GM06990 (cell line): ENCODE measurements around the gene DFFA.
"Not testable (repeated sequence)": the region's sequence is repeated elsewhere in the genome, so short reads cannot be mapped to it uniquely, and the experiment has no call there.

ENCODE experiments used
- DNase-seq: peaks from one replicate; pipeline ENCODE4 v3.0.0-alpha.2; 2011; ENCODE audit not compliant: insufficient read length; ENCODE audit errors: extremely low read depth
- H3K27me3 ChIP-seq: replicated peaks from 2 replicates; pipeline ENCODE4 v1.6.0; 2011; ENCODE audit warnings: low read length; ENCODE audit not compliant: control insufficient read depth, insufficient read depth
- H3K36me3 ChIP-seq: 2 replicates; pipeline ENCODE4 v1.5.1; 2011; ENCODE audit warnings: low read length; ENCODE audit not compliant: control insufficient read depth, insufficient read depth
- H3K4me3 ChIP-seq: replicated peaks from 2 replicates; pipeline ENCODE4 v1.5.1; 2011; ENCODE audit warnings: low read depth, mild to moderate bottlenecking, control low read depth, low read length
- TF ChIP-seq, protein P1 (sequence below): IDR thresholded peaks from 2 replicates; pipeline ENCODE4 v1.5.1; 2011; ENCODE audit warnings: low read length, control low read depth, mild to moderate bottlenecking, inconsistent platforms; ENCODE audit not compliant: insufficient read depth, poor library complexity, severe bottlenecking

The DFFA gene

GRCh38 chr1:10459184-10459583 lies 13.1 kb downstream of the DFFA start:
- H3K4me3 ChIP-seq, result no peak overlapping the region
- no peak for DNase-seq

GRCh38 chr1:10457875-10458274 lies 14.5 kb downstream of the DFFA start:
- peaks cover 6% of the 10 kb centered on the region for H3K36me3 ChIP-seq
- H3K4me3 ChIP-seq, result no peak overlapping the region
- no peak for DNase-seq
- H3K27me3 ChIP-seq, result no peaks in the 10 kb centered on the region
- TF ChIP-seq, protein P1, sequence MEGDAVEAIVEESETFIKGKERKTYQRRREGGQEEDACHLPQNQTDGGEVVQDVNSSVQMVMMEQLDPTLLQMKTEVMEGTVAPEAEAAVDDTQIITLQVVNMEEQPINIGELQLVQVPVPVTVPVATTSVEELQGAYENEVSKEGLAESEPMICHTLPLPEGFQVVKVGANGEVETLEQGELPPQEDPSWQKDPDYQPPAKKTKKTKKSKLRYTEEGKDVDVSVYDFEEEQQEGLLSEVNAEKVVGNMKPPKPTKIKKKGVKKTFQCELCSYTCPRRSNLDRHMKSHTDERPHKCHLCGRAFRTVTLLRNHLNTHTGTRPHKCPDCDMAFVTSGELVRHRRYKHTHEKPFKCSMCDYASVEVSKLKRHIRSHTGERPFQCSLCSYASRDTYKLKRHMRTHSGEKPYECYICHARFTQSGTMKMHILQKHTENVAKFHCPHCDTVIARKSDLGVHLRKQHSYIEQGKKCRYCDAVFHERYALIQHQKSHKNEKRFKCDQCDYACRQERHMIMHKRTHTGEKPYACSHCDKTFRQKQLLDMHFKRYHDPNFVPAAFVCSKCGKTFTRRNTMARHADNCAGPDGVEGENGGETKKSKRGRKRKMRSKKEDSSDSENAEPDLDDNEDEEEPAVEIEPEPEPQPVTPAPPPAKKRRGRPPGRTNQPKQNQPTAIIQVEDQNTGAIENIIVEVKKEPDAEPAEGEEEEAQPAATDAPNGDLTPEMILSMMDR, result no peak

More at GRCh38 chr1:10459184-10459583, 13.1 kb downstream of the DFFA start:
- Histone ChIP-seq H3K36me3 (peaks cover 11% of the 10 kb centered on the region), H3K27me3 (no peaks in the 10 kb centered on the region)
- TF ChIP-seq, protein P1, result no peak

DNA sequence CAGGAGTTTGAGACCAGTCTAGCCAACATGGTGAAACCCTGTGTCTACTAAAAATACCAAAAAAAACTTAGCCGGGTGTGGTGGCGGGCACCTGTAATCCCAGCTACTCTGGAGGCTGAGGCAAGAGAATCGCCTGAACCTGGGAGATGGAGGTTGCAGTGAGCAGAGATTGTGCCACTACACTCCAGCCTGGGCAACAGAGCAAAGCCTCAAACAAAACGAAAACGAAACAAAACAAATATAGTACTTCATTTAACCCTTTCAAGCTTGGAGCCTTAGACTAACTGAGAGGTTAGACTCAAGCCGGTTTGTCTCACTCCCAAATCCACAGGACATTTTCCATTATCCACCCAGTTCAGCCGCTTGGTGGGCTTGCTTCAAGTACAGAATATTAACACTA lies 14.9 kb downstream of the DFFA start:
- not testable (repeated sequence) for H3K4me3 ChIP-seq, H3K36me3 ChIP-seq, DNase-seq

DNA sequence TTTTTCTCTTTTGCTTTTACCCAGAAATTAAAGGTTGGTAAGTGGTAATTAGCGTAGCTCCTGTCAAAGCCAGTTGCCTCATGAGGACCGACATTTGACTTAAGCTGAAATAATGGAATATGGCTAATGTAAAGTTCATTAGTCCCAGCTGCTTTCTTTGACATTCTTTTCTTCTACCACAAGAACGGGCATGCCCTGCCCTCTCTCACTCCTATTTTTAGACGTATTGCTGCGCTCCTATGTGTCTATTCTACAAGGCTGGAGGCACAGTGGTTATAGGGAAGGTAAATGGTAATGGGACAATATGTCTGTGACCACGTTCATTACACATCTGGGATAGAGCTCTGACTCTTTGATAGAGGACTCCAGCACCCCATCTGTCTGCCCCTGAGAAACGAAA lies 15.7 kb downstream of the DFFA start:
- DNase-seq, result no peak
- Histone ChIP-seq H3K27me3 (no peaks in the 10 kb centered on the region), H3K4me3 (no peak overlapping the region), H3K36me3 (peaks cover 2% of the 10 kb centered on the region)
- TF ChIP-seq, protein P1, result no peak

More for the DNA sequence above, 14.9 kb downstream of the DFFA start:
- not testable (repeated sequence) for H3K27me3 ChIP-seq

DNA sequence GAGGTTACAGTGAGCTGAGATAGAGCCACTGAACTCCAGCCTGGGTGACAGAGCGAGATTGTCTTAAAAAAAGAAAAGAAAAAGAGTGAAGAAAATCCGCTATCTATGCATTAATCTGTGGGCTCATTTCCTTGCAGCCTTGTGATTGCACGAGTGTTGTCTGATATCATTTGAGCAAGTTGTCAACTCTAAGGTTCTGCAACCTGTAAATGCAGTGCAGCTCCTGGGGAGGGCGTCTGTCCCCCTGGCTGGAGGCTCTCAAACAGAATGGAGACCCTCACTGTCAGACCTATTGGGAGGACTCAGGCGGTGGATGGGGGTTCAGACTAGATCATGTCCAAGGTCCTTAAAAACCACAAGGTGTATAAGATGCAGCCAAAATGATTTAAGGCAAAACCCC lies 16.3 kb downstream of the DFFA start:
- TF ChIP-seq, protein P1, result no peak
- Histone ChIP-seq H3K27me3 (no peaks in the 10 kb centered on the region), H3K4me3 (no peak overlapping the region), H3K36me3 (no peaks in the 10 kb centered on the region)
- DNase-seq, result no peak

GRCh38 chr1:10451287-10451686 lies 21.0 kb downstream of the DFFA start:
- Histone ChIP-seq H3K27me3 (no peaks in the 10 kb centered on the region), H3K4me3 (no peak overlapping the region), H3K36me3 (no peaks in the 10 kb centered on the region)
- TF ChIP-seq, protein P1, result no peak
- no peak for DNase-seq
